Endothelial cell of umbilical vein (primary cell): Measurements from ENCODE around the gene FAM120B. TPM values are rescaled to one million over a fixed set of nuclear protein-coding genes. Genes with fewer than 3 reads are reported as not detected.

Source experiments
- BruUV-seq: library from RNA; stranded (reverse); fragments of 400-500 nt; replicated peaks from 2 replicates; lab custom pipeline; 2021; lab: Mats Ljungman, UMichigan
- CTCF ChIA-PET: fragments of 300-600, 350-600 bp; sonication (Branson Sonifier 250); formaldehyde crosslinking; loops from one replicate; lab custom pipeline; 2021; ENCODE audit warnings: antibody characterized with exemption, inconsistent platforms; lab: Charles Lee
- POLR2A ChIA-PET: fragments of 300-600, 350-600 bp; sonication (Branson Sonifier 250); formaldehyde crosslinking; loops from one replicate; lab custom pipeline; 2021; ENCODE audit warnings: antibody characterized with exemption, inconsistent platforms; lab: Charles Lee
- DNase-seq: peaks from one replicate; pipeline ENCODE4 v3.0.0-alpha.2; 2011; ENCODE audit warnings: low read depth, low spot score
- FAIRE-seq: peaks from 2 replicates; lab custom pipeline; 2011; peaks lifted over from hg19 to GRCh38; lab: Jason Lieb, UNC
- H2AFZ ChIP-seq: 2 replicates; pipeline ENCODE4 v1.6.0; 2012; ENCODE audit warnings: low read depth, low read length, control low read depth, inconsistent platforms
- H3K27ac ChIP-seq: 2 replicates; pipeline ENCODE4 v1.5.1; 2011; ENCODE audit warnings: low read depth, mild to moderate bottlenecking, control low read depth, low read length, moderate library complexity; ENCODE audit not compliant: insufficient read depth
- H3K27me3 ChIP-seq, 2 experiments: 2 replicates each; pipeline versions ENCODE4 v1.6.0 to v1.6.1; 2011; ENCODE audit warnings: low read length in 2 of 2, mixed read lengths in 1 of 2; ENCODE audit not compliant: control insufficient read depth in 2 of 2, insufficient read depth in 2 of 2
- H3K36me3 ChIP-seq, 2 experiments: 2 replicates in 1 of 2; 3 replicates in 1 of 2; pipeline ENCODE4 v1.5.1; 2011; ENCODE audit warnings: low read length in 2 of 2, mild to moderate bottlenecking in 1 of 2, moderate library complexity in 1 of 2; ENCODE audit not compliant: control insufficient read depth in 2 of 2, insufficient read depth in 2 of 2; ENCODE audit errors: extremely low read depth in 1 of 2
- H3K4me1 ChIP-seq: 3 replicates; pipeline ENCODE4 v1.5.1; 2011; ENCODE audit warnings: mild to moderate bottlenecking, low read length; ENCODE audit not compliant: control insufficient read depth, insufficient read depth; ENCODE audit errors: extremely low read depth
- H3K4me2 ChIP-seq: 2 replicates; pipeline ENCODE4 v1.6.1; 2011; ENCODE audit warnings: low read length, control low read depth, mixed read lengths; ENCODE audit not compliant: insufficient read depth
- H3K4me3 ChIP-seq, 3 experiments: fragments of 200-600 bp in 1 of 3; sonication (generic), shearing (Covaris generic) in 1 of 3; replicated peaks in 1 of 3; 2 replicates each; pipeline ENCODE4 v1.5.1; 2011 to 2016; ENCODE audit warnings: control low read depth in 3 of 3, low read length in 3 of 3, mild to moderate bottlenecking in 2 of 3, inconsistent platforms in 1 of 3, low read depth in 1 of 3, moderate library complexity in 1 of 3; ENCODE audit not compliant: insufficient read depth in 1 of 3
- H3K79me2 ChIP-seq: 2 replicates; pipeline ENCODE4 v1.6.0; 2012; ENCODE audit warnings: low read length, inconsistent platforms; ENCODE audit not compliant: control insufficient read depth, insufficient read depth
- H3K9ac ChIP-seq: replicated peaks from 2 replicates; pipeline ENCODE3; 2011; ENCODE audit warnings: low read length, control low read depth; ENCODE audit not compliant: insufficient read depth; ENCODE audit errors: extremely low read depth
- H3K9me1 ChIP-seq: replicated peaks from 3 replicates; pipeline ENCODE4 v1.6.0; 2011; ENCODE audit warnings: mild to moderate bottlenecking, low read length; ENCODE audit not compliant: control insufficient read depth, insufficient read depth; ENCODE audit errors: extremely low read depth
- H3K9me3 ChIP-seq: replicated peaks from 2 replicates; pipeline ENCODE4 v1.5.1; 2012; ENCODE audit warnings: low read length, inconsistent platforms; ENCODE audit not compliant: control insufficient read depth, insufficient read depth
- H4K20me1 ChIP-seq: replicated peaks from 2 replicates; pipeline ENCODE3; 2011; ENCODE audit warnings: mild to moderate bottlenecking, low read length; ENCODE audit not compliant: control insufficient read depth, insufficient read depth; ENCODE audit errors: extremely low read depth
- CTCF ChIP-seq, 2 donors: IDR thresholded peaks; 1 replicate in 1 of 2; 2 replicates in 1 of 2; pipeline ENCODE4 v1.5.1; 2011; ENCODE audit warnings: low read length in 2 of 2, mild to moderate bottlenecking in 2 of 2, moderate library complexity in 2 of 2, control low read depth in 1 of 2, inconsistent platforms in 1 of 2, low read depth in 1 of 2; ENCODE audit not compliant: insufficient read depth in 1 of 2; ENCODE audit errors: extremely low read depth in 1 of 2
- JUN ChIP-seq: IDR thresholded peaks from 2 replicates; pipeline ENCODE4 v1.6.1; 2011; ENCODE audit warnings: borderline replicate concordance, low read depth; ENCODE audit not compliant: insufficient read length, insufficient read depth
- MAX ChIP-seq: IDR thresholded peaks from 2 replicates; pipeline ENCODE4 v1.6.1; 2011; ENCODE audit not compliant: insufficient read depth, insufficient read length
- MYC ChIP-seq: IDR thresholded peaks from one replicate; pipeline ENCODE4 v1.6.1; 2011; ENCODE audit warnings: mild to moderate bottlenecking, low read depth, low read length
- dilution Hi-C: fragments of 300-500 bp; cut with MboI; formaldehyde crosslinking; loops from one replicate; pipeline ENCODE4 v1.15.0; 2019; ENCODE audit warnings: low sequenced_read_pairs; ENCODE audit not compliant: extremely low pct_ligation_motif_present
- intact Hi-C: fragments of 100-400 bp; cut with micrococcal nuclease; formaldehyde crosslinking; loops from one replicate; pipeline ENCODE4 v1.10.0; 2022
- polyA plus RNA-seq, 4 experiments: library from polyadenylated mRNA; depleted of rRNA in 3 of 4; stranded (reverse) in 3 of 4; unstranded in 1 of 4; fragments of >200 nt; gene quantifications; 2 replicates each; pipeline versions ENCODE4 v1.2.1 to v1.2.3, GENCODE V29; 2011 to 2012; ENCODE audit warnings: missing spikeins in 1 of 4
- total RNA-seq: library from RNA; stranded (reverse); gene quantifications from 2 replicates; pipeline ENCODE4 v1.2.3, GENCODE V29; 2021

FAM120B gene
- total and polyA plus RNA-seq, 2 donors (not counting 3 experiments of a cell fraction or from before 2014, with no cell fraction given): 10.8 to 28.2 TPM

GRCh38 chr6:170374571-170375444, 68.2 kb downstream of the FAM120B start:
- FAIRE-seq (no peak), DNase-seq (no peak)
- no TSS peak for BruUV-seq
- intact Hi-C loops: no loop called here
- H3K9ac ChIP-seq: no peak overlapping the region
- no peak overlapping the region for H3K4me2 ChIP-seq
- TF ChIP-seq JUN: no peak
- no peak for TF ChIP-seq MYC
- TF ChIP-seq CTCF (IDR thresholded peaks at IDR 0.05; ENCODE audit: extremely low read depth in 1 of 2, insufficient read depth in 1 of 2, low read depth in 1 of 2, low read length in 2 of 2): no peak
- TF ChIP-seq MAX: no peak
- no peak overlapping the region for H3K4me3 ChIP-seq
- ChIA-PET CTCF (no interaction called here), POLR2A (no interaction called here)
- no peak overlapping the region for H2AFZ ChIP-seq
- H3K4me1 ChIP-seq: peaks cover 9% of the 10 kb centered on the region
- dilution Hi-C loops: no loop called here
- H3K9me3 ChIP-seq: no peaks in the 10 kb centered on the region
- H3K9me1 ChIP-seq: no peaks in the 10 kb centered on the region
- H3K79me2 ChIP-seq: no peaks in the 10 kb centered on the region
- no peaks in the 10 kb centered on the region for H4K20me1 ChIP-seq
- peaks cover 0 to 2% of the 10 kb centered on the region in 2 experiments for H3K36me3 ChIP-seq
- no peaks in the 10 kb centered on the region for H3K27me3 ChIP-seq
- H3K27ac ChIP-seq: no peak overlapping the region
